HG02943 (cell line): ENCODE data around the gene CTIF.

Experiments used
- ATAC-seq: cut with Tn5 transposase; IDR thresholded peaks from one replicate; pipeline ENCODE4 v1.9.1; 2021; ENCODE audit warnings: mild to moderate bottlenecking, low read depth, moderate library complexity; ENCODE audit not compliant: unreplicated experiment

CTIF gene

DNA sequence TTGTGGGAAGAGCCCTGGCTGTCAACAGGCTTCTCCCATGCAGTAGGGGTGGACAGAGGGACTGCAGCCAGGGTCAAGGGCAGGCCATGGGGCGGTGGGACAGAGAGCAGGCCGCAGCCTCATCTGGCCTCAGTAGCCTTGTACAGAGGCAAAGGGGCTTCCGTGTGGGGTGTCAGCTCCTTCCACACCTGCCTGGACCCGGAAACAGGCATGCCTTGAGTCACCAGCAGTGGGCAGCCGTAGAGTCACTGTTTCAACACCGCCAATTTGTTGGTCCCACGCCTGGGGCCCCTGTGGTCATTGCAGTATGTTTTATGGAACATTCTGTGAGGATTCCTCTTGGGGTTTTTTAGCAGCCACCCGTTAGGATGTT lies 238.9 kb downstream of the CTIF start:
- no peak for ATAC-seq

GRCh38 chr18:48778344-48779011 lies 239.6 kb downstream of the CTIF start:
- no peak for ATAC-seq

- ATAC-seq: no peak
Measured at GRCh38 chr18:48779462-48779861, 240.6 kb downstream of the CTIF start.

GRCh38 chr18:48780201-48780912 lies 241.5 kb downstream of the CTIF start:
- ATAC-seq: no peak

GRCh38 chr18:48780913-48781162 lies 242.0 kb downstream of the CTIF start:
- ATAC-seq: no peak

GRCh38 chr18:48781163-48781987 lies 242.5 kb downstream of the CTIF start:
- no peak for ATAC-seq

- no peak for ATAC-seq
Measured at GRCh38 chr18:48781988-48782363, 243.1 kb downstream of the CTIF start.

GRCh38 chr18:48782381-48782861 lies 243.6 kb downstream of the CTIF start:
- ATAC-seq: no peak

DNA sequence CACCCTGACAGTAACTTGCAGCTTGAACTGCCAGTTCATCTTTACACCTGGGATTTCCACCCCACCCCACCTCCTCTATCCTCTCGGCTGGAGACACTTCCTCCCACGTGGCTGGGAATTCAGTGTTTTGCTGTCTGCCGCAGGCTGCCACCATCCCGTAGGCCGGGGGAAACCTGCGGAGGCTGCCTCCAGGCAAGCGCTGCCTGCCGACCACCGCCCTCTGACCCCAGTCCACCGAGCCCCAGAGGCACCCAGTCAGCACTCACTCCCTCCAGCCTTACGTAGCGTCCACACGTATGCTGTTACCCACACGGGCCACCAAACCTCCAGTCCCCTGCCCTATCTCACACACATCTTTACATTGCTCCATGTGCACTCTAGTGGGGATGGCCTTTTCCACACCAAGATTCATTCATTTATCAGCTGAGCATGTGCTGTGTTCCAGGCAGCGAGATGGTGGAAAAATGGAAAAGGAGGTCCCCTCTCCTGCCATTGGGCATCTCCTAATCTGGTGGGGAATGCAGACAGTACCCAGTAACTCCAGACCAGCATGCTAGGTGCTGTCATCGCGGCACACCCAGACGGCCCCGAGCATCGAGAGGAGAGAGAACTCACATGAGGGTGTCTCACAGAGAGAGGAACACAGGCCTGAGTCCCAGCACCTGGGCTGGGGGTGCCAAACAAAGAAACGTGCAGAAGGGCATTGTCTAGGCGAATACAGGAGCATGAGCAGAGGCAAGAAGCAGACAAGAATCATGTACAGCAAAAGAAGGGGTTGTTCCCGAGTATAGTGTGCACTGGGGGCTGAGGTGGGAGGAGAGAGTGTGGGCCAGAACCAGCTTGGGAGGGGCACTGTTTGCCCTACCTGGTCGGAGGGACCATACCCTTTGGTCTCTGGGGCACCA lies 245.0 kb downstream of the CTIF start:
- no peak for ATAC-seq

GRCh38 chr18:48784656-48785055 lies 245.8 kb downstream of the CTIF start:
- ATAC-seq: no peak

GRCh38 chr18:48785091-48785614 lies 246.3 kb downstream of the CTIF start:
- ATAC-seq: peak; percentile 87

DNA sequence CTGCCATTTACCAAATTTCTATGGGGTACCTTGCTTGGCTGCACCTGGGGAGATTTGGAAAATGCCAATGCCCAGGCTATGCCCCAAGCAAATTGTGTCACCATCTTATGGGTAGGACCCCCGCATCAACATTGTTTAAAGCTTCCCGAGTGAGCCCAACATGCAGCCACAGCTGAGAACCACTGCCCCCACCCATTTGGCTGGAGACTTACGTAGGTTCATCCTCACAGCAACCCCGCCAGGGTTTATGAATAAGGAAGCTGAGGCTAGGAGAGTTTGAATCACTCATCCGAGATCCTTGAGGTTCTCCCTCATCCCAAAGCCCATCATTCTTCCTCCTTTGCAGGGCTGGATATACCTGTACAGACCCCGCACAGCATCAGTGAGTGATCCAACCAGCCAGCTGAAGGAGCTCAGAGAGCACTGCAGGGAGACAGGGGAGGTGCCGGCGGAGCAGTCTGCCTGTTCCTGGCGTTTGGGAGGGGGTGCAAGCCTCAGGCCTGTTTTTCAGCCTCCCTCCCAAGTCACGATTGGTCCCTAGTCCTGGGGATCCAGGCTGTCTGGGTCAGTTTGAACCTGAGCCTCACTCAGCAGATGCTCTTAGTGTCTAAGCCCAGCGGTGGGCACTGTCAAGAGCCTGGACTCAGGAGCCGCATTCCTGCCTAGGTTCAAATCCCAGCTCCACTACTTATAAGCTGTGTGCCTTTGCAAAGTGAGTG lies 247.1 kb downstream of the CTIF start:
- ATAC-seq: no peak

- no peak for ATAC-seq
Measured at GRCh38 chr18:48786455-48787202, 247.8 kb downstream of the CTIF start.

GRCh38 chr18:48787203-48788151 lies 248.6 kb downstream of the CTIF start:
- ATAC-seq: no peak

GRCh38 chr18:48788373-48788772 lies 249.5 kb downstream of the CTIF start:
- ATAC-seq: no peak

GRCh38 chr18:48789259-48789812 lies 250.5 kb downstream of the CTIF start:
- no peak for ATAC-seq

DNA sequence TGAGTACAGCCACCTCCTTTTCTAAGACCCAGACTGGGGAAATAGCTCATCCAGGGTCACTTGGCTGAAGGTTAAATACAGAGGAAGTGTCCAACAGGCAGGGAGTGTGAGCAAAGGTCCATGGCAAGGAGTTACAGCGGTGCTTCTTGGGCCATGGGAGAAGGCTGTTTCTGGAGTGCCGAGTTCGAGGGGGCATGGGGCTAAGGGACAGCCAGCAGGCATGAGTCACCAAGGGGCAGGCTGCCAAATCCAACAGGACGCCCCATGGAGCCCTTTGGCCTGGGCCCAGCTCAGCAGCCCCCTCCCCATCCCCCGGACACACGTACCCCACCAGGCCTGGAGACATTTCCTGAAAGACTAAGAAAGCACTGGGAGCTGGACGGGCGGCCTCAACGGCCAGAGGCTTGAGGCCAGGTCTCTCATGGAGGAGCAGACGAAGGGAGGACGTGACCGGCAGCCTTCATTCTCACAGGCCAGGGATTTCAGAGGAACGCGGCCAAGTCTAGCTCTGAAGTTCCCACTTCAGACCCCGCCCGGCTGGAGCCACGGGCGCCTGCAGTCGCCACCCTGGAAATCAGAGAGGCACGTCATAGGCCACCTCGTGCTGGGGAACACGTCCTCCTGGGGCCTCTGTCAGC lies 251.5 kb downstream of the CTIF start:
- ATAC-seq: no peak
